ENCODE measurements around the gene TSPAN18.

- TF ChIP-seq CTCF (IDR thresholded peaks at IDR 0.05; ENCODE audit: low read depth, low read length, poor library complexity, severe bottlenecking) (no peak), EZH2phosphoT487 (IDR thresholded peaks at IDR 0.05; ENCODE audit: borderline replicate concordance, low read length) (no peak)
Measured at GRCh38 chr11:44718612-44719390, 8.0 kb upstream of the TSPAN18 start.

Data from DOHH2 (cell line).